Fibroblast of lung (primary cell): ENCODE measurements around the gene ZNF503. TPM values are rescaled to one million over a fixed set of nuclear protein-coding genes. Genes with fewer than 3 reads are reported as not detected.

Experiments
- DNase-seq, 2 donors: peaks; one replicate each; pipeline versions ENCODE4 v3.0.0 to v3.0.0-alpha.2; 2010; ENCODE audit warnings: low read depth in 2 of 2
- H2AFZ ChIP-seq: 2 replicates; pipeline ENCODE4 v1.5.1; 2012; ENCODE audit warnings: low read length, control low read depth, inconsistent platforms
- H3K27ac ChIP-seq: 2 replicates; pipeline ENCODE4 v1.5.1; 2011; ENCODE audit warnings: low read length, control low read depth; ENCODE audit not compliant: insufficient read depth
- H3K27me3 ChIP-seq: 2 replicates; pipeline ENCODE4 v1.5.1; 2011; ENCODE audit warnings: mild to moderate bottlenecking, low read length; ENCODE audit not compliant: control insufficient read depth, insufficient read depth
- H3K36me3 ChIP-seq: 2 replicates; pipeline ENCODE4 v1.5.1; 2011; ENCODE audit warnings: low read length; ENCODE audit not compliant: control insufficient read depth, insufficient read depth
- H3K4me1 ChIP-seq: 2 replicates; pipeline ENCODE4 v1.5.1; 2011; ENCODE audit warnings: low read length; ENCODE audit not compliant: control insufficient read depth, insufficient read depth; ENCODE audit errors: extremely low read depth
- H3K4me2 ChIP-seq: 2 replicates; pipeline ENCODE4 v1.5.1; 2011; ENCODE audit warnings: low read length, control low read depth; ENCODE audit not compliant: insufficient read depth; ENCODE audit errors: extremely low read depth
- H3K4me3 ChIP-seq, 4 experiments: fragments of 200-600 bp in 1 of 4; sonication (generic) in 1 of 4; replicated peaks in 1 of 4; 2 replicates each; pipeline ENCODE4 v1.5.1; 2011 to 2016; ENCODE audit warnings: low read length in 4 of 4, low read depth in 3 of 4, mild to moderate bottlenecking in 3 of 4, control low read depth in 2 of 4, inconsistent platforms in 1 of 4, mixed read lengths in 1 of 4; ENCODE audit not compliant: insufficient read depth in 1 of 4; ENCODE audit errors: control extremely low read depth in 1 of 4
- H3K79me2 ChIP-seq: 2 replicates; pipeline ENCODE4 v1.5.1; 2012; ENCODE audit warnings: mild to moderate bottlenecking, low read length, inconsistent platforms; ENCODE audit not compliant: control insufficient read depth, insufficient read depth
- H3K9ac ChIP-seq: 2 replicates; pipeline ENCODE4 v1.5.1; 2011; ENCODE audit warnings: mild to moderate bottlenecking, low read length, control low read depth; ENCODE audit not compliant: insufficient read depth
- H3K9me3 ChIP-seq: 2 replicates; pipeline ENCODE4 v1.5.1; 2012; ENCODE audit warnings: low read depth, low read length; ENCODE audit not compliant: control insufficient read depth, insufficient read depth
- H4K20me1 ChIP-seq: 2 replicates; pipeline ENCODE4 v1.5.1; 2011; ENCODE audit warnings: low read length; ENCODE audit not compliant: control insufficient read depth, insufficient read depth; ENCODE audit errors: extremely low read depth
- CTCF ChIP-seq, 2 donors: IDR thresholded peaks in 1 of 2; conservative IDR thresholded peaks in 1 of 2; 1 replicate in 1 of 2; 2 replicates in 1 of 2; pipeline ENCODE4 v1.5.1; 2011 to 2012; ENCODE audit warnings: low read length in 2 of 2, control low read depth in 1 of 2, inconsistent platforms in 1 of 2, low read depth in 1 of 2, mild to moderate bottlenecking in 1 of 2
- EZH2 ChIP-seq: IDR thresholded peaks from 2 replicates; pipeline ENCODE4 v1.5.1; 2012; ENCODE audit warnings: low read length, control low read depth, mild to moderate bottlenecking; ENCODE audit errors: missing control alignments
- polyA plus RNA-seq, 2 donors: library from polyadenylated mRNA; depleted of rRNA in 1 of 2; stranded (reverse) in 1 of 2; unstranded in 1 of 2; fragments of >200 nt; gene quantifications; 2 replicates each; pipeline ENCODE4 v1.2.1, GENCODE V29; 2011 to 2012; ENCODE audit warnings: missing spikeins in 1 of 2
- total RNA-seq: library from RNA; depleted of rRNA; stranded (reverse); fragments of >200 nt; gene quantifications from 2 replicates; pipeline ENCODE4 v1.2.1, GENCODE V29; 2014

ZNF503 gene
- total and polyA plus RNA-seq, 2 donors (not counting 1 experiment from before 2014, with no cell fraction given) = 4.9 to 7.1 TPM

- H3K4me2 ChIP-seq = no peak overlapping the region
- no peak overlapping the region for H2AFZ ChIP-seq
Observed at GRCh38 chr10:75430000-75430763, 28.6 kb upstream of the ZNF503 start.

DNA sequence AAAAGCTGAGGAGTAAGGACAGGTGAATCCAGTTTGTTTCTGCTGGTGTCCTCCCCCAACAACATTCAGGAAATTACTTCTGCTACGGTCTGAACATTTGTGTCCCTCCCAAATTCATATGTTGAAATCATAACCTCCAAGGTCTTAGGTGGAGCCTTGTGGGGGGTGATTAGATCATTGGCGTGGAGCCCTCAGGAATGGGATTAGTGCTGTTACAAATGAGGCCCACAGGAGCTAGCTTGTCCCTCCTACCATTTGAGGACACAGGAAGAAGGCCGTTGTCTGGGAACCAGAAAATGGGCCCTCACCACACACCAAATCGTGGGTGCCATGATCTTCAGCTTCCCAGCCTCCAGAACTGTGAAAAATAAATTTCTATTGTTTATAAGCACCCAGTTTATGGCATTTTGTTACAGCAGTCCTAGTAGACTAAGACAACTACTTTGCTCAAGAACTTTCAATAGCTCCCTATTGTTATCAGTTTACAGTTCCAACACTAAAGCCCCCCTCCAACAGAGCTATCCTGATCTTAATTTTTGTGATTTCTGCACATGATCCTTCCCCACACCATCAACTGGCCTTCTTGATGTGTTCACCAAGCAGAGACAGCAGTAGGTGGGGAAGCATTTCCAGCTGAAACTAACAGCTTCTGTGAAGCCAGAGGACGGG is 27.7 kb upstream of the ZNF503 start:
- H3K4me2 ChIP-seq = no peak overlapping the region
- H3K27ac ChIP-seq = no peak overlapping the region
- TF ChIP-seq CTCF (conservative IDR thresholded peaks at IDR 0.05 in 1 of 2, IDR thresholded peaks at IDR 0.05 in 1 of 2; ENCODE audit: low read depth in 1 of 2, low read length in 2 of 2) (no peak), EZH2 (no peak)
- H3K4me1 ChIP-seq = peaks cover 5% of the 10 kb centered on the region
- H3K4me3 ChIP-seq = no peak overlapping the region
- H3K27me3 ChIP-seq = peaks cover 3% of the 10 kb centered on the region
- no peak overlapping the region for H2AFZ ChIP-seq
- no peak overlapping the region for H3K9ac ChIP-seq
- no peak for DNase-seq
- no peaks in the 10 kb centered on the region for H3K79me2 ChIP-seq
- no peaks in the 10 kb centered on the region for H3K9me3 ChIP-seq
- no peaks in the 10 kb centered on the region for H3K36me3 ChIP-seq
- H4K20me1 ChIP-seq = no peaks in the 10 kb centered on the region

More at GRCh38 chr10:75430000-75430763, 28.6 kb upstream of the ZNF503 start:
- H3K4me3 ChIP-seq = no peak overlapping the region
- peaks cover 5% of the 10 kb centered on the region for H3K4me1 ChIP-seq
- H3K9ac ChIP-seq = no peak overlapping the region
- DNase-seq = no peak
- no peak for TF ChIP-seq CTCF (conservative IDR thresholded peaks at IDR 0.05 in 1 of 2, IDR thresholded peaks at IDR 0.05 in 1 of 2; ENCODE audit: low read depth in 1 of 2, low read length in 2 of 2)
- no peak for TF ChIP-seq EZH2
- no peaks in the 10 kb centered on the region for H3K9me3 ChIP-seq
- H3K79me2 ChIP-seq = no peaks in the 10 kb centered on the region
- H4K20me1 ChIP-seq = no peaks in the 10 kb centered on the region
- peaks cover 3% of the 10 kb centered on the region for H3K27me3 ChIP-seq
- no peak overlapping the region for H3K27ac ChIP-seq
- H3K36me3 ChIP-seq = no peaks in the 10 kb centered on the region

DNA sequence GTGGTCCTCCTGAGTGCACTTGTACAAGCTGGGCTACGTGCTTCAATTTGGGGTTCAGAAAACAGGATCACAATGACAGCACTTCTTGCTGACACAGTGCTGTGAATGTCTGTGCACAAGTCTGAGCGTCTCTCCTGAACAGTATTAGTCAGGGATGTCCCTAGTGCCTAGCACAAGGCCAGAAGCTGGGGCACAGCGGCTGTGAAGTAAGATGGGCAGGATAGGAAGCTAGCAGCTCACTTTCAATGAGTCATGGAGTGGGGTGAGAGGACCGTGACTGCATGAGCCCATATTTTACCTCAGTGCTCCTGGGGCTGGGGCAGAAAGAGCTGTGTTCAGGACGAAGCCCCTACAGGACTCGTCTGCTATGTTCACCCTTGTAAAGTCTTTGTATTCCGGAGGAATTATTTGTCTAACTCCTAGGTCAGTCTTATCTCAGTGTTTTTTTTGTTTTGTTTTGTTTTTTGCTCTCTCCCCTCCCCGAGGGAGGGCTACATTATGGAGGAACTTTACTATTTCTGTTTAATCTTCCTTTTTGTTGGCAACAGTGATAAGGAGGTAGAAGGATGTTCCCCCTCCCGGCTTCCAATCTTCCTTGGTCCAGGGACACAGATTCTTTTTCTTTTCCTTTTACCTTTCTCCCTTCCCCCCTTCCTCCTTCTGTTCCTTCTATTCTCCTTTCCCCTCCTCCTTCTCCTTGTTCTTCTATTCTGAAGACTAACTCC is 27.0 kb upstream of the ZNF503 start:
- Histone ChIP-seq H2AFZ (no peak overlapping the region), H3K36me3 (no peaks in the 10 kb centered on the region), H3K9ac (no peak overlapping the region), H3K9me3 (no peaks in the 10 kb centered on the region), H3K27me3 (peaks cover 3% of the 10 kb centered on the region), H3K4me2 (no peak overlapping the region), H3K27ac (no peak overlapping the region), H4K20me1 (no peaks in the 10 kb centered on the region), H3K4me3 (no peak overlapping the region), H3K4me1 (peaks cover 5% of the 10 kb centered on the region), H3K79me2 (no peaks in the 10 kb centered on the region)
- TF ChIP-seq EZH2 (no peak), CTCF (conservative IDR thresholded peaks at IDR 0.05 in 1 of 2, IDR thresholded peaks at IDR 0.05 in 1 of 2; ENCODE audit: low read depth in 1 of 2, low read length in 2 of 2) (no peak)
- peak in 1 of 2 donors; percentile 45 for DNase-seq
